HG02943 (cell line): ENCODE data around the gene CYP39A1.
"Not testable (repeated sequence)": the region's sequence is repeated elsewhere in the genome, so short reads cannot be mapped to it uniquely, and the experiment has no call there.

Experiments
- ATAC-seq: cut with Tn5 transposase; IDR thresholded peaks from one replicate; pipeline ENCODE4 v1.9.1; 2021; ENCODE audit warnings: mild to moderate bottlenecking, low read depth, moderate library complexity; ENCODE audit not compliant: unreplicated experiment

Gene CYP39A1

GRCh38 chr6:46651816-46652215, 802 bp downstream of the CYP39A1 start:
- ATAC-seq = no peak

DNA sequence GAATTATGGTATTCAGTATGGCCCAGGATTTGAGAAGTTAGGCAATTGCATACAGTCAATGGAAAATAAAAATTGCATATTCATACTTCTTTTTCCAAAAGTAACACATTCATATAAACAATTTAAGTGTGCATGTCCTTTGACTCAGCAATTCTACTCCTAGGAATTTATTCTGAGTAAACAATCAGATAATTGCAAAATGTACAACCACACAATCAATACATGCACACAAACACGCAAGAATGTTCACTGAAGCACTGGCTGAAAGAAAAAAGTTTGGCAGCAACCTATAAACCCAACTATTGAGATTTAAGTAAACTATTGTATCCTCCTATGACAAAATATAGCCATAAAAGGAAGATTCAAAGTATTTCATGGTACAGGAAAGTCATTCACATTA, 1.6 kb downstream of the CYP39A1 start:
- no peak for ATAC-seq

- no peak for ATAC-seq
Observed at GRCh38 chr6:46648869-46649492, 3.6 kb downstream of the CYP39A1 start.

- ATAC-seq = not testable (repeated sequence)
Observed at GRCh38 chr6:46648108-46648507, 4.5 kb downstream of the CYP39A1 start.

DNA sequence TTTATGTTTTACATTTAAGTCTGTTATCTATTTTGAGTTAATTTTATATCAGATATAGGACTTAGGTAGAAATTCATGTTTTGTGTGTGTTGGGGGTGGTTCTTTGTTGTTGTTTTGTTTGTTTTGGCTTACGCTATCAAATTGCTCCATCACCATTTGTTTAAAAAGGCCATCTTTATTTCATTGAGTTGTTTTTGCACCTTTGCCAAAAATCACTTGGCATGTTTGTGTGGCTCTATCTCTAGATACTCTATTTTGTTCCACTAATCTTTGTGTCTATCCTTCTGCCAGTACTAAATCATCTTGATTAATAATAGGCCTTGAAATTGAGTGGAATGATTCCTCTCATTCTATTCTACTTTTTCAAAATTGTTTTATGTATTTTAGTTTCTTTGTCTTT, 7.4 kb downstream of the CYP39A1 start:
- ATAC-seq = no peak

- no peak for ATAC-seq
Observed at GRCh38 chr6:46642928-46643751, 9.5 kb downstream of the CYP39A1 start.

DNA sequence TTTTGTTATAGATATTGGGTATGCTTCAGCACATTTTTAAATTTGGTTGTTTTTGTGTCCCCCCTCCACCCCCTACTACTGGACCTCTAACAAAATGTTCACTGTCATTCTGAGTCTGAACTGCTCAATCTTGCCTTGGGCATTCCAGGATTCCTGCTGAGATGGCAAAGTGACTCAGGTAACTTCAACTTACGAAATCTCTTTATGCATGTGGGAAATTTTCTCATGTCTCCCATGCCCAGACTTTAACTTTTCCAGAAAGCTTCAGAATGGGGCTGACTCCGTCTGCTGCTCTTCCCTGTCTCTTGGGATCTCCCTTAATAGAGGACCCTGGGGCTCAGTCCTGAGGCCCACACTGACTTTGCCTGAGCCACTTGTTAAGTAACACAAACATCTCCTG, 14.0 kb downstream of the CYP39A1 start:
- ATAC-seq = no peak

- ATAC-seq = no peak
Observed at GRCh38 chr6:46637933-46638332, 14.7 kb downstream of the CYP39A1 start.

GRCh38 chr6:46637145-46637544, 15.5 kb downstream of the CYP39A1 start:
- ATAC-seq = no peak

GRCh38 chr6:46635462-46635861, 17.2 kb downstream of the CYP39A1 start:
- ATAC-seq = no peak

GRCh38 chr6:46632053-46632452, 20.6 kb downstream of the CYP39A1 start:
- ATAC-seq = no peak

GRCh38 chr6:46629691-46630090, 22.9 kb downstream of the CYP39A1 start:
- ATAC-seq = no peak

GRCh38 chr6:46628976-46629375, 23.6 kb downstream of the CYP39A1 start:
- ATAC-seq = no peak

DNA sequence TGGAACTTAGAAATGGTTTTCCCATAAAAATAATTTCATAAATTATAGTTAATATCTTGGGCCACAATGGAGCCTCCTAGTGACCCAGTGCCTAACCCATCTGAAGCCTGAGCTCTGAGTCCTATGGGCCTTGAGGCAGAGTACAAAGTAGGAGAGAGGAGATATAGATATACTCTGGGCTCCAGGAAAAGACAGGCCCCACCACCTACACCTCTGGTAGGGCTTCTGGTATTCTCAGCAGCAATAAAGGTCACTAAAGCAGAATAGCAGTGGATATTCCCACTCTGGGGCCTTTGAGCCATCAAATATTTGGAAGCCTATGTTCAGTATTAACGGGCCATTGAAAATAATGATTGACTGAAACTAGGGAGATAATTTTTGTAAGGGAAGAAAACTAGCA, 24.1 kb downstream of the CYP39A1 start:
- ATAC-seq = no peak

DNA sequence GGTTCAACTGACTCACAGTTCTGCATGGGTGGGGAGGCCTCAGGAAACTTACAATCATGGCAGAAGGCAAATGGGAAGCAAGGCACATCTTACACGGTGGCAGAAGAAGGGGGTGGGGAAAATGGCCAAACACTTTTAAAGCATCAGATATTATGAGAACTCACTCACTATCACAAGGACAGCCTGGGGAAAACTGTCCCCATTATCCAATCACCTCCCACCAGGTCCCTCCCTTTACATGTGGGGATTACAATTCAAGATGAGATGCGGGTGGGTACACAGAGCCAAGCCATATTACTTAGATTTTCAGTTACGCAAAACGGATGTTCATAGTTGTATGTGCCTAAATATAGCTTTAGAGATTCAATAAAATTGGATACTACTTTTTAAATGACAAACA, 25.6 kb downstream of the CYP39A1 start:
- no peak for ATAC-seq

DNA sequence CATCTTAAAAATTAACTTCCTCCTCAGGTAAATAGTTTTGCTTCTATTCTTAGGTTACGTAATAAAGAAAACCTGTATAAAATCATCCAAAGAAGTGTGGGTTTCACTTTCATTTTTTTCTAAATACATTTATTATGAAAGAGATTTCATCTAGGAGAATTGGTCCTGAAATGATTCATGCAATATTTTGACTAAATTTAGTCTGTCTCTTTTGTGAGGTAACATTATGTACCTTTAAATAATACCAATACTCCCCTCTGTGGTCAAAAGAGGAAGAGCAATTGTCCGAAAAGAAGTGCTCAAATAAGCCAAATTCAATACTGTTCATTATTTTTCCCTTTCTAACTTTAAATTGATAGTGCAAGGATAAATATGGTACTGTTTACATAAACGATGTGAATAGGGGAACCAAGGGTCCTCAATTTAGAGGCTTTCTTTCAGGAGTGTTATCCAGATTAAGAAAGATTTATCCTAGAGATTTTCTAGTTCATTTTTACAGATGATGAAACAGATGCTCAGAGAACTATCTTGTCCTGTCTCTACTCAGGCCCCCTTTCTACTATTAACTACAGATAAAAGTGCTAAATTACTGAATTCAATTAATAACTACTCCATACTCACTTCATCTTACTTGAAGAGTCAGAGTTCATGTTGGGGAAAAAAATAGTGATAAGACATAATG, 26.2 kb downstream of the CYP39A1 start:
- no peak for ATAC-seq

- ATAC-seq = no peak
Observed at GRCh38 chr6:46618726-46619125, 33.9 kb downstream of the CYP39A1 start.

DNA sequence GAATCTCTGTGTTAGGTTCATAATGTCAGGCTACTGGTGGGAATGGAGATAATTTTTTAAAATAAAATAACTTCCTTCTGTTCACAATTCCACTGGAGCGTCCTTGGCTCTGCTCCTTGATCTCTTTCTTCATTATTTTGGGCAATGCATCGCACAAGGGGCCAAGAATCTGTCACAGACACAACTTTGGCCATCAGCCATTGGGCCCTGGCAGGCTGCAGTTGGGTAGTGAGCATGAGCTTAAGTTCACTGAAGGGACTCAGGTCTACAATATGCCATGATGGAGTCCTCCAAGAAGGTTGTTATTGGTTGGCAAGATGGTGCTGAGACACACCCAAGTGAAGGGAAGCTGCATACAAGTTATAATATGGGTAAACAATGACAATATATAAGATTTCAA, 40.0 kb downstream of the CYP39A1 start:
- no peak for ATAC-seq

DNA sequence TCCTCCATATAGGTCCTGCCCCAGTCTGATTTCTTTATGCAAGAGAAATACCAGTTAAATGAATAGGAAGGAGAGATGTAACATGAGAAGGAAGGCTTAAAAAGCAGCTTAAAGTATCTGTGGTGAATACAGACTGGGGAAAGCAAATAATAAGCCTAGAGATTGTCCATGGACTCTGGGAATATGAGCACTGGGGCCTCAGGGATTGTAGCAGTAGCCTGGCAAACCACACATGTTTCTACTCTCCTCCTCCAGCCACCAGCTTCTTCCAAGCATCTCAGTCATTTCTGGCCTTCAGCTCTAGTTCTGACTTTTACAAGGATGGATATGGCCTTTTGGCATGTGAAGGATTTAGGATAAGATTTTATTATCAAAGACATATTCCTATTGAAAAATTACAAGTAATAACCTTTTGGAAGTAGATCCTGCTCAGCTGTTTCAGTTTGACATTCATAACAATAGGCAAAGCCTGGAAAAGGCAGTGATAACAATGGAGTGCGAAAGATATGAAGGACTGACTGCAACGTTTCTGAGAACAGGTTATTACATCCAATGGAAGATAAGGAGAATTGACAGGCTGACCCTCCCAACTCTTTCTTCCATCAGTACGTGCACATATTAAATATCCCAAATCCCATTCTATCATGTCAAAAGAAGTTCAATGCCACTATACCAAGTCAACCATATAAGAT, 41.6 kb downstream of the CYP39A1 start:
- ATAC-seq = no peak

GRCh38 chr6:46606338-46606737, 46.3 kb downstream of the CYP39A1 start:
- no peak for ATAC-seq
